Effector memory CD4-positive, alpha-beta T cell (primary cell): ENCODE results near the gene SYNGAP1.

Source experiments
- DNase-seq, 3 donors: peaks; one replicate each; pipeline ENCODE4 v3.0.0-alpha.2; 2020
- H3K27ac ChIP-seq: 2 replicates; pipeline ENCODE4 v1.7.0; 2013; ENCODE audit warnings: mild to moderate bottlenecking, low read length, moderate library complexity; ENCODE audit not compliant: insufficient read depth, poor library complexity, severe bottlenecking
- H3K27me3 ChIP-seq: replicated peaks from 2 replicates; pipeline ENCODE4 v1.7.0; 2013; ENCODE audit warnings: mild to moderate bottlenecking, low read length; ENCODE audit not compliant: insufficient read depth, control insufficient read depth, poor library complexity, severe bottlenecking
- H3K36me3 ChIP-seq: 2 replicates; pipeline ENCODE4 v1.7.0; 2013; ENCODE audit warnings: mild to moderate bottlenecking, low read length, moderate library complexity; ENCODE audit not compliant: control insufficient read depth, insufficient read depth
- H3K4me1 ChIP-seq: 2 replicates; pipeline ENCODE4 v1.7.0; 2013; ENCODE audit warnings: low read length, mild to moderate bottlenecking; ENCODE audit not compliant: control insufficient read depth, insufficient read depth, poor library complexity, severe bottlenecking
- H3K4me3 ChIP-seq: 2 replicates; pipeline ENCODE4 v1.7.0; 2013; ENCODE audit warnings: low read length, low read depth, mild to moderate bottlenecking; ENCODE audit not compliant: insufficient read depth, poor library complexity, severe bottlenecking
- H3K9me3 ChIP-seq: 2 replicates; pipeline ENCODE4 v1.7.0; 2013; ENCODE audit warnings: mild to moderate bottlenecking, low read length, moderate library complexity; ENCODE audit not compliant: control insufficient read depth

Gene SYNGAP1

GRCh38 chr6:33438978-33439594 lies 19.2 kb downstream of the SYNGAP1 start:
- Histone ChIP-seq H3K4me3 (no peak overlapping the region), H3K36me3 (peaks cover 76% of the 10 kb centered on the region), H3K4me1 (no peaks in the 10 kb centered on the region), H3K27me3 (no peaks in the 10 kb centered on the region), H3K9me3 (no peaks in the 10 kb centered on the region), H3K27ac (no peak overlapping the region)
- DNase-seq, result no peak

GRCh38 chr6:33439956-33440648 lies 20.2 kb downstream of the SYNGAP1 start:
- DNase-seq, result no peak
- H3K4me3 ChIP-seq, result no peak overlapping the region
- peaks cover 81% of the 10 kb centered on the region for H3K36me3 ChIP-seq
- H3K4me1 ChIP-seq, result no peaks in the 10 kb centered on the region
- no peak overlapping the region for H3K27ac ChIP-seq
- H3K9me3 ChIP-seq, result no peaks in the 10 kb centered on the region
- no peaks in the 10 kb centered on the region for H3K27me3 ChIP-seq

- no peak for DNase-seq
- no peak overlapping the region for H3K27ac ChIP-seq
- peaks cover 75% of the 10 kb centered on the region for H3K36me3 ChIP-seq
- H3K27me3 ChIP-seq, result no peaks in the 10 kb centered on the region
- no peaks in the 10 kb centered on the region for H3K4me1 ChIP-seq
- H3K4me3 ChIP-seq, result no peak overlapping the region
- H3K9me3 ChIP-seq, result no peaks in the 10 kb centered on the region
Measured at GRCh38 chr6:33440649-33441309, 20.9 kb downstream of the SYNGAP1 start.

GRCh38 chr6:33441457-33441856 lies 21.6 kb downstream of the SYNGAP1 start:
- Histone ChIP-seq H3K36me3 (peaks cover 75% of the 10 kb centered on the region), H3K27me3 (no peaks in the 10 kb centered on the region), H3K4me1 (no peaks in the 10 kb centered on the region)

GRCh38 chr6:33442283-33442682 lies 22.4 kb downstream of the SYNGAP1 start:
- Histone ChIP-seq H3K27ac (no peak overlapping the region), H3K9me3 (no peaks in the 10 kb centered on the region), H3K27me3 (no peaks in the 10 kb centered on the region), H3K36me3 (peaks cover 67% of the 10 kb centered on the region), H3K4me1 (no peaks in the 10 kb centered on the region), H3K4me3 (no peak overlapping the region)
- no peak for DNase-seq

More at GRCh38 chr6:33441457-33441856, 21.6 kb downstream of the SYNGAP1 start:
- H3K4me3 ChIP-seq, result no peak overlapping the region
- H3K9me3 ChIP-seq, result no peaks in the 10 kb centered on the region
- DNase-seq, result no peak
- no peak overlapping the region for H3K27ac ChIP-seq

GRCh38 chr6:33443025-33443424 lies 23.2 kb downstream of the SYNGAP1 start:
- Histone ChIP-seq H3K27ac (no peak overlapping the region), H3K36me3 (peaks cover 66% of the 10 kb centered on the region), H3K9me3 (no peaks in the 10 kb centered on the region), H3K4me3 (no peak overlapping the region), H3K4me1 (no peaks in the 10 kb centered on the region), H3K27me3 (no peaks in the 10 kb centered on the region)
- DNase-seq, result no peak

- DNase-seq, result no peak
- Histone ChIP-seq H3K27me3 (no peaks in the 10 kb centered on the region), H3K27ac (no peak overlapping the region), H3K9me3 (no peaks in the 10 kb centered on the region), H3K4me3 (no peak overlapping the region), H3K36me3 (peaks cover 68% of the 10 kb centered on the region), H3K4me1 (no peaks in the 10 kb centered on the region)
Measured at GRCh38 chr6:33443619-33444504, 24.0 kb downstream of the SYNGAP1 start.

- no peak for DNase-seq
- Histone ChIP-seq H3K27me3 (no peaks in the 10 kb centered on the region), H3K4me3 (no peak overlapping the region), H3K36me3 (peaks cover 62% of the 10 kb centered on the region), H3K4me1 (no peaks in the 10 kb centered on the region), H3K27ac (no peak overlapping the region), H3K9me3 (no peaks in the 10 kb centered on the region)
Measured at GRCh38 chr6:33445119-33445603, 25.3 kb downstream of the SYNGAP1 start.

GRCh38 chr6:33446356-33446755 lies 26.5 kb downstream of the SYNGAP1 start:
- H3K36me3 ChIP-seq, result peaks cover 53% of the 10 kb centered on the region
- H3K9me3 ChIP-seq, result no peaks in the 10 kb centered on the region
- DNase-seq, result no peak
- H3K27me3 ChIP-seq, result no peaks in the 10 kb centered on the region
- H3K4me1 ChIP-seq, result no peaks in the 10 kb centered on the region
- no peak overlapping the region for H3K4me3 ChIP-seq
- H3K27ac ChIP-seq, result no peak overlapping the region
